NT2/D1 (cell line): Measurements from ENCODE around the gene NXPH4.

Experiments
- YY1 ChIP-seq: IDR thresholded peaks from 2 replicates; pipeline ENCODE4 v1.6.1; 2011; ENCODE audit not compliant: insufficient read length, insufficient read depth
- ZNF274 ChIP-seq: IDR thresholded peaks from 2 replicates; pipeline ENCODE4 v1.6.1; 2011; ENCODE audit warnings: mild to moderate bottlenecking, low read depth, low read length

GRCh38 chr12:57250541-57250940 is 33.9 kb downstream of the NXPH4 start:
- TF ChIP-seq YY1 (no peak), ZNF274 (no peak)
